Panc1 (cell line): ENCODE results near the gene PIP4K2A.
"Not testable (repeated sequence)": the region's sequence is repeated elsewhere in the genome, so short reads cannot be mapped to it uniquely, and the experiment has no call there.

Source experiments
- POLR2AphosphoS5 ChIP-seq: IDR thresholded peaks from 2 replicates; pipeline ENCODE4 v1.6.1; 2012; ENCODE audit warnings: mild to moderate bottlenecking, low read depth, low read length, moderate library complexity
- TF ChIP-seq, protein P1 (sequence below): fragments of 450-650 bp; IDR thresholded peaks from 2 replicates; pipeline ENCODE4 v1.5.1; 2017; ENCODE audit warnings: mild to moderate bottlenecking
- TF ChIP-seq, protein P2 (sequence below), 2 experiments: IDR thresholded peaks; 2 replicates each; pipeline ENCODE4 v1.6.1; 2011 to 2012; ENCODE audit warnings: low read depth in 2 of 2, control low read depth in 1 of 2, low read length in 1 of 2, mild to moderate bottlenecking in 1 of 2, moderate library complexity in 1 of 2; ENCODE audit not compliant: insufficient read depth in 1 of 2

DNA sequence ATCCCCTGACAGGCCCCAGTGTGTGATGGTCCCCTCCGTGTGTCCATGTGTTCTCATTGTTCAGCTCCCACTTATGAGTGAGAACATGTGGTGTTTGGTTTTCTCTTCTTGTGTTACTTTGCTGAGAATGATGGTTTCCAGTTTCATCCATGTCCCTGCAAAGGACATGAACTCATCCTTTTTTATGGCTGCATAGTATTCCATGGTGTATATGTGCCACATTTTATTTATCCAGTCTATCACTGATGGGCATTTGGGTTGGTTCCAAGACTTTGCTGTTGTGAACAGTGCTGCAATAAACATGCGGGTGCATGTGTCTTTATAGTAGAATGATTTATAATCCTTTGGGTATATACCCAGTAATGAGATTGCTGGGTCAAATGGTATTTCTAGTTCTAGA is 206.2 kb downstream of the PIP4K2A start:
- not testable (repeated sequence) for TF ChIP-seq POLR2AphosphoS5
- TF ChIP-seq, protein P1, sequence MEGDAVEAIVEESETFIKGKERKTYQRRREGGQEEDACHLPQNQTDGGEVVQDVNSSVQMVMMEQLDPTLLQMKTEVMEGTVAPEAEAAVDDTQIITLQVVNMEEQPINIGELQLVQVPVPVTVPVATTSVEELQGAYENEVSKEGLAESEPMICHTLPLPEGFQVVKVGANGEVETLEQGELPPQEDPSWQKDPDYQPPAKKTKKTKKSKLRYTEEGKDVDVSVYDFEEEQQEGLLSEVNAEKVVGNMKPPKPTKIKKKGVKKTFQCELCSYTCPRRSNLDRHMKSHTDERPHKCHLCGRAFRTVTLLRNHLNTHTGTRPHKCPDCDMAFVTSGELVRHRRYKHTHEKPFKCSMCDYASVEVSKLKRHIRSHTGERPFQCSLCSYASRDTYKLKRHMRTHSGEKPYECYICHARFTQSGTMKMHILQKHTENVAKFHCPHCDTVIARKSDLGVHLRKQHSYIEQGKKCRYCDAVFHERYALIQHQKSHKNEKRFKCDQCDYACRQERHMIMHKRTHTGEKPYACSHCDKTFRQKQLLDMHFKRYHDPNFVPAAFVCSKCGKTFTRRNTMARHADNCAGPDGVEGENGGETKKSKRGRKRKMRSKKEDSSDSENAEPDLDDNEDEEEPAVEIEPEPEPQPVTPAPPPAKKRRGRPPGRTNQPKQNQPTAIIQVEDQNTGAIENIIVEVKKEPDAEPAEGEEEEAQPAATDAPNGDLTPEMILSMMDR = not testable (repeated sequence)
- TF ChIP-seq, protein P2, sequence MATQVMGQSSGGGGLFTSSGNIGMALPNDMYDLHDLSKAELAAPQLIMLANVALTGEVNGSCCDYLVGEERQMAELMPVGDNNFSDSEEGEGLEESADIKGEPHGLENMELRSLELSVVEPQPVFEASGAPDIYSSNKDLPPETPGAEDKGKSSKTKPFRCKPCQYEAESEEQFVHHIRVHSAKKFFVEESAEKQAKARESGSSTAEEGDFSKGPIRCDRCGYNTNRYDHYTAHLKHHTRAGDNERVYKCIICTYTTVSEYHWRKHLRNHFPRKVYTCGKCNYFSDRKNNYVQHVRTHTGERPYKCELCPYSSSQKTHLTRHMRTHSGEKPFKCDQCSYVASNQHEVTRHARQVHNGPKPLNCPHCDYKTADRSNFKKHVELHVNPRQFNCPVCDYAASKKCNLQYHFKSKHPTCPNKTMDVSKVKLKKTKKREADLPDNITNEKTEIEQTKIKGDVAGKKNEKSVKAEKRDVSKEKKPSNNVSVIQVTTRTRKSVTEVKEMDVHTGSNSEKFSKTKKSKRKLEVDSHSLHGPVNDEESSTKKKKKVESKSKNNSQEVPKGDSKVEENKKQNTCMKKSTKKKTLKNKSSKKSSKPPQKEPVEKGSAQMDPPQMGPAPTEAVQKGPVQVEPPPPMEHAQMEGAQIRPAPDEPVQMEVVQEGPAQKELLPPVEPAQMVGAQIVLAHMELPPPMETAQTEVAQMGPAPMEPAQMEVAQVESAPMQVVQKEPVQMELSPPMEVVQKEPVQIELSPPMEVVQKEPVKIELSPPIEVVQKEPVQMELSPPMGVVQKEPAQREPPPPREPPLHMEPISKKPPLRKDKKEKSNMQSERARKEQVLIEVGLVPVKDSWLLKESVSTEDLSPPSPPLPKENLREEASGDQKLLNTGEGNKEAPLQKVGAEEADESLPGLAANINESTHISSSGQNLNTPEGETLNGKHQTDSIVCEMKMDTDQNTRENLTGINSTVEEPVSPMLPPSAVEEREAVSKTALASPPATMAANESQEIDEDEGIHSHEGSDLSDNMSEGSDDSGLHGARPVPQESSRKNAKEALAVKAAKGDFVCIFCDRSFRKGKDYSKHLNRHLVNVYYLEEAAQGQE (IDR thresholded peaks at IDR 0.05; ENCODE audit: insufficient read depth in 1 of 2, low read depth in 2 of 2, low read length in 1 of 2) = not testable (repeated sequence)
